ENCODE data around the gene OSBP2. TPM values are rescaled to one million over a fixed set of nuclear protein-coding genes. Genes with fewer than 3 reads are reported as not detected.
"Not testable (repeated sequence)": the region's sequence is repeated elsewhere in the genome, so short reads cannot be mapped to it uniquely, and the experiment has no call there.

OSBP2 gene
- total and polyA plus RNA-seq, 2 of the 13 experiments (the other 11 are each of a cell fraction or from before 2014, with no cell fraction given): 5.0 to 7.7 TPM

DNA sequence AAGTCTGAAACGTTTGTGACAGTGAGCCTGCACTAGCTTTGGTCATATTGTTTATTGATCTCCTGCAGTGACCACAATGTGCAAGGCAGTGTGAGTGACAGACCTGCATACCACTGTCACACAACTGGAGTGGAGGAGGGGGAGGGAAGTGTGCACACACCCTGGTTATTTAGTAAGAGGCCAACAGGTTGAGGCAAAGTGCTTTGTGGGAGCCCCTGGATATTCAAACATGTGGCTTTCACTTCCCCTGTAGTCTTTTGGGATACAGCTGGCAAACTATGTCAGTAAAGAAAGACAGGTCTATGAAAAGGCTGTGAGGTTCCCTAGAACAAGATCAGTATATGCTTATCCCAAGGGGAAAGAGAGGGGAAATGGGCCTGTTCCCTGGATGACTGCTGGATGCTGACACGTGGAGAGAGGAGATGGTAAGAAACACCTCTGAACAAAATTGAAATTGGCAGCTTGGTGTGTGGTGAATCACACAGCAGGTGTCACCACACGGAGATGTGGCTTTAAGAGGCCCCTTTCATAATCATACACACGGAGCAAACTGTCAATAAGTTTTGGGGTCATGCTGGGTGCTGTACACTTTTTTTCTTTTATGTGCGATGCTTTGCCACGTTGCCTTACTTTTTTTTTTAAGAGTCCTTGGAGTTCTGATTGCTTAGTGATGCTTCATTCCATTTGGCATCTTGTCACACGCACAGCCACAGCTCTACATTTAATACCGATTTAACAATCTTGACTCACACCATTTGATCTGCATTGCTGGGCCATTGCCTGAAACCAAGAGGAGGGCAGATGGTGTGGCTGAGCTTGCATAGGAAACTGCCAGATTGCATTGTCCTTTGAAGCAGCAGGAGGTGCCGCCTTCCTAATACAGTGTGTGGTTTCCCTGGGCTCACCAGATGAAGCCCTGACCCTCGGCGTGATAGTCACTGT, 11.3 kb downstream of the OSBP2 start:
- BruUV-seq (replicated peaks): no TSS peak
- Histone ChIP-seq H3K79me2 (ENCODE audit: insufficient read depth, low read length) (no peaks in the 10 kb centered on the region), H3K27ac (ENCODE audit: extremely low read length, insufficient read depth, low read length) (no peak overlapping the region), H3K9ac (ENCODE audit: insufficient read depth, low read depth, low read length) (no peak overlapping the region), H3K4me3 (replicated peaks in 1 of 3; ENCODE audit: insufficient read depth in 1 of 3, low read depth in 2 of 3, low read length in 3 of 3) (no peak overlapping the region), H3K9me3 (ENCODE audit: low read length) (no peaks in the 10 kb centered on the region), H3K36me3 (replicated peaks in 1 of 2; ENCODE audit: control insufficient read depth in 1 of 2, insufficient read depth in 2 of 2, low read length in 2 of 2) (no peaks in the 10 kb centered on the region), H4K20me1 (ENCODE audit: insufficient read depth, low read length) (no peaks in the 10 kb centered on the region), H2AFZ (ENCODE audit: low read length) (no peak overlapping the region), H3K4me1 (ENCODE audit: insufficient read depth, low read length) (peaks cover 20% of the 10 kb centered on the region), H3K27me3 (ENCODE audit: control insufficient read depth in 1 of 2, insufficient read depth in 2 of 2, low read length in 2 of 2) (no peaks in the 10 kb centered on the region), H3K4me2 (ENCODE audit: low read depth, low read length) (no peak overlapping the region)
- intact Hi-C loops (cut with micrococcal nuclease; ENCODE audit: unreplicated experiment) (no loop called here), in situ Hi-C loops (cut with HindIII; ENCODE audit: extremely low pct_ligation_motif_present, low pct_unique_long_range_greater_than_20kb) (no loop called here)
- FAIRE-seq (no peak), DNase-seq (ENCODE audit: low spot score) (peak; percentile 13), ATAC-seq (peak; percentile 49)
- POLR2A ChIA-PET: no interaction called here
- CTCF ChIA-PET (ENCODE audit: low intra/inter-chr PET ratio, low total read pairs): no interaction called here
- no peak for TF ChIP-seq ETV6 (CRISPR knock-in tag; conservative IDR thresholded peaks at IDR 0.05)
- TF ChIP-seq, protein P1, sequence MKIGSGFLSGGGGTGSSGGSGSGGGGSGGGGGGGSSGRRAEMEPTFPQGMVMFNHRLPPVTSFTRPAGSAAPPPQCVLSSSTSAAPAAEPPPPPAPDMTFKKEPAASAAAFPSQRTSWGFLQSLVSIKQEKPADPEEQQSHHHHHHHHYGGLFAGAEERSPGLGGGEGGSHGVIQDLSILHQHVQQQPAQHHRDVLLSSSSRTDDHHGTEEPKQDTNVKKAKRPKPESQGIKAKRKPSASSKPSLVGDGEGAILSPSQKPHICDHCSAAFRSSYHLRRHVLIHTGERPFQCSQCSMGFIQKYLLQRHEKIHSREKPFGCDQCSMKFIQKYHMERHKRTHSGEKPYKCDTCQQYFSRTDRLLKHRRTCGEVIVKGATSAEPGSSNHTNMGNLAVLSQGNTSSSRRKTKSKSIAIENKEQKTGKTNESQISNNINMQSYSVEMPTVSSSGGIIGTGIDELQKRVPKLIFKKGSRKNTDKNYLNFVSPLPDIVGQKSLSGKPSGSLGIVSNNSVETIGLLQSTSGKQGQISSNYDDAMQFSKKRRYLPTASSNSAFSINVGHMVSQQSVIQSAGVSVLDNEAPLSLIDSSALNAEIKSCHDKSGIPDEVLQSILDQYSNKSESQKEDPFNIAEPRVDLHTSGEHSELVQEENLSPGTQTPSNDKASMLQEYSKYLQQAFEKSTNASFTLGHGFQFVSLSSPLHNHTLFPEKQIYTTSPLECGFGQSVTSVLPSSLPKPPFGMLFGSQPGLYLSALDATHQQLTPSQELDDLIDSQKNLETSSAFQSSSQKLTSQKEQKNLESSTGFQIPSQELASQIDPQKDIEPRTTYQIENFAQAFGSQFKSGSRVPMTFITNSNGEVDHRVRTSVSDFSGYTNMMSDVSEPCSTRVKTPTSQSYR (CRISPR knock-in tag; IDR thresholded peaks at IDR 0.05; ENCODE audit: borderline replicate concordance): peak; percentile 42; the same call in 1 of the 2 replicates
- 22% methylated on average over 10 of the region's 11 CpGs for WGBS (ENCODE audit: low lambda C conversion rate)

DNA sequence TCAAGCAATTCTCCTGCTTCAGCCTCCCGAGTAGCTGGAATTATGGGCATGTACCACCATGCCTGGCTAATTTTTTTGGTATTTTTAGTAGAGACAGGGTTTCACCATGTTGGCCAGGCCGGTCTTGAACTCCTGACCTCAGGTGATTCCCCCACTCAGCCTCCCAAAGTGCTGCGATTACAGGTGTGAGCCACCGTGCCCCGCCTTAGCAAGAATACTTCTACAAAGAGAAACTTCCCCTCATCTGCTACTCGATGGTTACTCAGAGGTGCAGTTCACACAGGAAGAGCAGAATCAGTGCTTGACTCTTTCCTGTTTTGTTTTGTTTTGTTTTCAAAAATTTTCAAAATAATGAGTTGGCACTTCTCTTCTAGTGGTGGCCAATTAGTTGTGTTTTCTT, 15.3 kb downstream of the OSBP2 start:
- ATAC-seq: not testable (repeated sequence)

More for the DNA sequence above, 15.3 kb downstream of the OSBP2 start:
- in situ Hi-C loops (cut with HindIII; ENCODE audit: extremely low pct_ligation_motif_present, low pct_unique_long_range_greater_than_20kb); H2AFZ ChIP-seq (ENCODE audit: low read length); H3K36me3 ChIP-seq (replicated peaks in 1 of 2; ENCODE audit: control insufficient read depth in 1 of 2, insufficient read depth in 2 of 2, low read length in 2 of 2); FAIRE-seq; H3K27me3 ChIP-seq (ENCODE audit: control insufficient read depth in 1 of 2, insufficient read depth in 2 of 2, low read length in 2 of 2); H3K9ac ChIP-seq (ENCODE audit: insufficient read depth, low read depth, low read length); H4K20me1 ChIP-seq (ENCODE audit: insufficient read depth, low read length); DNase-seq (ENCODE audit: low spot score); CTCF ChIA-PET (ENCODE audit: low intra/inter-chr PET ratio, low total read pairs); POLR2A ChIA-PET; H3K4me3 ChIP-seq (replicated peaks in 1 of 3; ENCODE audit: insufficient read depth in 1 of 3, low read depth in 2 of 3, low read length in 3 of 3); H3K79me2 ChIP-seq (ENCODE audit: insufficient read depth, low read length); H3K9me3 ChIP-seq (ENCODE audit: low read length); BruUV-seq (replicated peaks); intact Hi-C loops (cut with micrococcal nuclease; ENCODE audit: unreplicated experiment); H3K4me2 ChIP-seq (ENCODE audit: low read depth, low read length); H3K27ac ChIP-seq (ENCODE audit: extremely low read length, insufficient read depth, low read length): not testable (repeated sequence)
- WGBS (ENCODE audit: low lambda C conversion rate): 33% methylated on average over 5 of the region's 6 CpGs
- H3K4me1 ChIP-seq (ENCODE audit: insufficient read depth, low read length): peaks cover 12% of the 10 kb centered on the region
